SU-DHL-6 (cell line): ENCODE measurements around the gene MAP3K2.
A peak's percentile ranks its signal among the peaks of the same experiment; 100 is the strongest.

Source experiments
- H2AFZ ChIP-seq: fragments of 200-600 bp; sonication (generic); 2 replicates; pipeline ENCODE4 v1.6.1; 2014; ENCODE audit warnings: low read depth, mild to moderate bottlenecking, moderate library complexity, mixed read lengths, antibody characterized with exemption, low read length; ENCODE audit not compliant: severe bottlenecking
- H3F3A ChIP-seq: fragments of 200-600 bp; shearing (Covaris generic); 2 replicates; pipeline ENCODE4 v1.6.0; 2016; ENCODE audit warnings: antibody characterized with exemption, mild to moderate bottlenecking; ENCODE audit not compliant: insufficient read depth
- H3K27ac ChIP-seq: fragments of 200-600 bp; sonication (generic); 2 replicates; pipeline ENCODE4 v1.5.1; 2016; ENCODE audit warnings: low read depth, mild to moderate bottlenecking, low read length, moderate library complexity, mixed read lengths
- H3K27me3 ChIP-seq: fragments of 200-600 bp; sonication (generic), shearing (Covaris generic); 2 replicates; pipeline ENCODE4 v1.6.0; 2014; ENCODE audit warnings: mild to moderate bottlenecking, low read length
- H3K36me3 ChIP-seq: fragments of 200-600 bp; sonication (generic); 2 replicates; pipeline ENCODE4 v1.6.1; 2014; ENCODE audit warnings: mild to moderate bottlenecking, low read length, mixed read lengths
- H3K4me2 ChIP-seq: fragments of 300-600, 200-600 bp; shearing (Covaris generic), sonication (generic); 2 replicates; pipeline ENCODE4 v1.6.0; 2014; ENCODE audit warnings: low read length, low read depth, mild to moderate bottlenecking; ENCODE audit not compliant: poor library complexity, severe bottlenecking
- H3K4me3 ChIP-seq: fragments of 200-600 bp; sonication (generic); 2 replicates; pipeline ENCODE4 v1.5.1; 2014; ENCODE audit warnings: antibody characterized with exemption, low read length, mild to moderate bottlenecking, mixed read lengths; ENCODE audit not compliant: insufficient read depth, poor library complexity, severe bottlenecking
- H3K79me2 ChIP-seq: fragments of 200-600 bp; sonication (generic); 2 replicates; pipeline ENCODE4 v1.6.1; 2014; ENCODE audit warnings: mild to moderate bottlenecking, low read length, moderate library complexity; ENCODE audit not compliant: insufficient read depth
- H3K9ac ChIP-seq: fragments of 200-600 bp; sonication (generic); 2 replicates; pipeline ENCODE4 v1.7.0; 2014; ENCODE audit warnings: mild to moderate bottlenecking, low read length
- H3K9me2 ChIP-seq: fragments of 200-600 bp; sonication (generic); replicated peaks from 2 replicates; pipeline ENCODE4 v1.6.1; 2014; ENCODE audit warnings: low read length; ENCODE audit not compliant: insufficient read depth
- H3K9me3 ChIP-seq: fragments of 200-600 bp; sonication (generic); 2 replicates; pipeline ENCODE4 v1.6.1; 2014; ENCODE audit warnings: low read length, mixed read lengths; ENCODE audit not compliant: insufficient read depth
- H4K20me1 ChIP-seq: fragments of 200-600 bp; sonication (generic); 2 replicates; pipeline ENCODE4 v1.6.1; 2014; ENCODE audit warnings: low read depth, mild to moderate bottlenecking, antibody characterized with exemption, low read length, moderate library complexity, mixed read lengths
- EZH2phosphoT487 ChIP-seq: fragments of 200-600 bp; sonication (generic), shearing (Covaris generic); conservative IDR thresholded peaks from 2 replicates; pipeline ENCODE4 v1.6.1; 2018; ENCODE audit warnings: mild to moderate bottlenecking, antibody characterized with exemption, low read length, moderate library complexity, mixed read lengths
- TF ChIP-seq, protein P1 (sequence below): fragments of 200-600 bp; sonication (generic); IDR thresholded peaks from one replicate; pipeline ENCODE4 v1.5.1; 2017; ENCODE audit warnings: antibody characterized with exemption, mild to moderate bottlenecking, low read length, moderate library complexity; ENCODE audit not compliant: insufficient read depth, poor library complexity, severe bottlenecking

The MAP3K2 gene

DNA sequence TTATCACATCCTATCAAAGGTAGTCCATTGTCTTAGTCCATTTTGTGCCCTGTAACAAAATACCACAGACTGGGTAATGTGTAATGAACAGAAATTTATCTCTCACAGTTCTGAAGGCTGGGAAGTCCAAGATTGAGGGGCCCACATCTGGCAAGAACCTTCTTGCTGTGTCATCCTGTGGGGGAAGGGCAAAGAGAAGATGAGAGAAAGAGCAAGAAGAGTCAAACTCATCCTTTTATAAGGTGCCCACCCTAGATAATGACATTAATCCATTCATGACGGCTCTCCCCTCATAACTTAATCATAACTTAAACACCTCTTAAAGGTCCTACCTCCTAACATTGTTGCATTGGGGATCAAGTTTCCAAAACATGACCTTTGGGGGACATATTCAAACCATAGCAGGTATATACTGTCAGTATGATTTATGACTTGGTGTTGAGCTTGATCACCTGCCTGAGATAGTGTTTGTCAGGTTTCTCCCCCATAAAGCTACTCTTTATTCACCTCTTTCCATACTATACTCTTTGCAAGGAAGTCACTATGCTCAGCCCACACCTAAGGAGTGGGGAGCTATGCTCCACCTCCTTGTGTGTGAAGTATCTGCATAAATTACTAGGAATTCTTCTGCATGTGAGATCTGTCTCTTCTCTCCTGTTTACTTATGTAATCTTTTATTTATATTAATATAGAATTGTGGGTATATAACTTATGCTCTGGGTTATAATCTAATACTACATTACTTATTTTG, 5.2 kb upstream of the MAP3K2 start:
- Histone ChIP-seq H3K79me2 (no peaks in the 10 kb centered on the region), H3F3A (peaks cover 20% of the 10 kb centered on the region), H3K9ac (no peak overlapping the region), H2AFZ (no peak overlapping the region), H3K4me3 (no peak overlapping the region), H4K20me1 (no peaks in the 10 kb centered on the region), H3K27ac (no peak overlapping the region), H3K4me2 (no peak overlapping the region), H3K9me2 (no peaks in the 10 kb centered on the region), H3K36me3 (no peaks in the 10 kb centered on the region), H3K27me3 (no peaks in the 10 kb centered on the region), H3K9me3 (no peaks in the 10 kb centered on the region)
- TF ChIP-seq EZH2phosphoT487 = no peak
- TF ChIP-seq, protein P1, sequence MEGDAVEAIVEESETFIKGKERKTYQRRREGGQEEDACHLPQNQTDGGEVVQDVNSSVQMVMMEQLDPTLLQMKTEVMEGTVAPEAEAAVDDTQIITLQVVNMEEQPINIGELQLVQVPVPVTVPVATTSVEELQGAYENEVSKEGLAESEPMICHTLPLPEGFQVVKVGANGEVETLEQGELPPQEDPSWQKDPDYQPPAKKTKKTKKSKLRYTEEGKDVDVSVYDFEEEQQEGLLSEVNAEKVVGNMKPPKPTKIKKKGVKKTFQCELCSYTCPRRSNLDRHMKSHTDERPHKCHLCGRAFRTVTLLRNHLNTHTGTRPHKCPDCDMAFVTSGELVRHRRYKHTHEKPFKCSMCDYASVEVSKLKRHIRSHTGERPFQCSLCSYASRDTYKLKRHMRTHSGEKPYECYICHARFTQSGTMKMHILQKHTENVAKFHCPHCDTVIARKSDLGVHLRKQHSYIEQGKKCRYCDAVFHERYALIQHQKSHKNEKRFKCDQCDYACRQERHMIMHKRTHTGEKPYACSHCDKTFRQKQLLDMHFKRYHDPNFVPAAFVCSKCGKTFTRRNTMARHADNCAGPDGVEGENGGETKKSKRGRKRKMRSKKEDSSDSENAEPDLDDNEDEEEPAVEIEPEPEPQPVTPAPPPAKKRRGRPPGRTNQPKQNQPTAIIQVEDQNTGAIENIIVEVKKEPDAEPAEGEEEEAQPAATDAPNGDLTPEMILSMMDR = no peak

DNA sequence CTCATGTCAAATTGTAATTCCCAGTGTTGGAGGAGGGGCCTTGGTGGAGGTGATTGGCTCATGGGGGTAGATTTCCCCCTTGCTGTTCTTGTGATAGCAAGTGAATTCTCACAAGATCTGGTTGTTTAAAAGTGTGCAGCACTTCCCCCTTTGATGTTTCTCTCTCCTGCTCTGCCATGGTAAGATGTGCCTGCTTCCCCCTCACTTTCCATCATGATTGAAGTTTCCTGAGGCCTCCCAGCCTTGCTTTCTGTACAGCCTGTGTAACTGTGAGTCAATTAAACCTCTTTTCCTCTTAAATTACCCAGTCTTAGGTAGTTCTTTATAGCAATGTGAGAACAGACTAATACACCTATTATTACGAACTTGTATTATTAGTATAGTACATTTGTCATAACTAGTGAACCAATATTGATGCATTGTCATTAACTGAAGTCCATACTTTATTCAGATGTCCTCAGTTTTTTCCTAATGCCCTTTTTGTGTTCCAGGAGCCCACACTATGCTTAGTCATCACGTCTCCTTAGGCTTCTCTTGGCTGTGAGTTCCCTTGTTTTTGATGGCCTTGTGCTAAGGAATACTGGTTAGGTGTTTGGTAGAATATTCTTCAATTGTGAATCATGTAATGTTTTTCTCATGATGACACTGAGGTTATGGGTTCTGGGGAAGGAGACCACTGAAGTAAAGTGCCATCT, 4.5 kb upstream of the MAP3K2 start:
- Histone ChIP-seq H3K9me2 (no peaks in the 10 kb centered on the region), H4K20me1 (no peaks in the 10 kb centered on the region), H3K9ac (no peak overlapping the region), H3K36me3 (no peaks in the 10 kb centered on the region), H3K4me3 (no peak overlapping the region), H3K79me2 (0 out of 2 replicates have a peak, but pooled peaks cover 3% of the 10 kb centered on the region), H3K4me2 (no peak overlapping the region), H3K9me3 (no peaks in the 10 kb centered on the region), H3K27ac (no peak overlapping the region), H3F3A (peaks cover 20% of the 10 kb centered on the region), H2AFZ (no peak overlapping the region), H3K27me3 (no peaks in the 10 kb centered on the region)
- TF ChIP-seq, protein P1 = no peak
- no peak for TF ChIP-seq EZH2phosphoT487

DNA sequence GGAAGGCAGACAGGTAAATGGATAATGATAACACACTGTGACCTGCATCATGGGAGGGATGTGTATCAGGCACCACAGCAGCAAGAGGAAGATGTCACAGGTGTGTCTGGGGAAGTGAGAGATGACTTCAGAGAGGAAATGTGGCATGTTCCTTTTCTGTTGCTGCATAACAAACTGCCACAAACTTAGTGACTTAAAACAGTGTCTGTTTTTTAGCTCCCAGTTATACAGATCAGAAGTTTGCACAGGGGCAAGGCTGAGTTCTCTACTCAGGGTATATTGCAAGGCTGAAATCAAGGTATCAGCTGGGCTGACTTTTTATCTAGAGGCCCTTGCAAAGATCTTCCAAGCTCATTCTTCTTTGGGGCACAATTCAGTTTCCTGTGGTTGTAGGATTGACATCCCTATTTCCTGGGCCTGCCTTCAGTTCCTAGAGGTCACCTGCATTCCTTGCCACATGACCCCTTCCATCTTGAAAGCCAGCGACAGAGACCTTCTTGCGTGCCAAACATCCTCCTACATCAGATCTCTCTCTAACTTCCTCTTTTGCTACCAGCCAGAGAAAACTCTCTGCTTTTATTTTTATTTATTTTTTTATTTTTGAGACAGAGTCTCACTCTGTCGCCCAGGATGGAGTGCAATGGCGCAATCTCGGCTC, 2.1 kb upstream of the MAP3K2 start:
- H3K4me2 ChIP-seq = peak overlapping the region; percentile 98
- no peak for TF ChIP-seq EZH2phosphoT487
- TF ChIP-seq, protein P1 = no peak
- H3K9me3 ChIP-seq = no peaks in the 10 kb centered on the region
- H3K27ac ChIP-seq = peak overlapping the region; percentile 85
- peaks cover 26% of the 10 kb centered on the region for H3F3A ChIP-seq
- no peaks in the 10 kb centered on the region for H3K27me3 ChIP-seq
- peak overlapping the region; percentile 23; the same call in 1 of the 2 replicates for H3K9ac ChIP-seq
- no peaks in the 10 kb centered on the region for H3K9me2 ChIP-seq
- H3K4me3 ChIP-seq = peak overlapping the region; percentile 22
- H3K36me3 ChIP-seq = no peaks in the 10 kb centered on the region
- H3K79me2 ChIP-seq = peaks cover 24% of the 10 kb centered on the region
- no peaks in the 10 kb centered on the region; the same call in 1 of the 2 replicates for H4K20me1 ChIP-seq
- peak overlapping the region; percentile 52 for H2AFZ ChIP-seq
